ENCODE measurements around the gene CERK.
A peak's percentile ranks its signal among the peaks of the same experiment; 100 is the strongest.
"Not testable (repeated sequence)": the region's sequence is repeated elsewhere in the genome, so short reads cannot be mapped to it uniquely, and the experiment has no call there.

Gene CERK, protein sequence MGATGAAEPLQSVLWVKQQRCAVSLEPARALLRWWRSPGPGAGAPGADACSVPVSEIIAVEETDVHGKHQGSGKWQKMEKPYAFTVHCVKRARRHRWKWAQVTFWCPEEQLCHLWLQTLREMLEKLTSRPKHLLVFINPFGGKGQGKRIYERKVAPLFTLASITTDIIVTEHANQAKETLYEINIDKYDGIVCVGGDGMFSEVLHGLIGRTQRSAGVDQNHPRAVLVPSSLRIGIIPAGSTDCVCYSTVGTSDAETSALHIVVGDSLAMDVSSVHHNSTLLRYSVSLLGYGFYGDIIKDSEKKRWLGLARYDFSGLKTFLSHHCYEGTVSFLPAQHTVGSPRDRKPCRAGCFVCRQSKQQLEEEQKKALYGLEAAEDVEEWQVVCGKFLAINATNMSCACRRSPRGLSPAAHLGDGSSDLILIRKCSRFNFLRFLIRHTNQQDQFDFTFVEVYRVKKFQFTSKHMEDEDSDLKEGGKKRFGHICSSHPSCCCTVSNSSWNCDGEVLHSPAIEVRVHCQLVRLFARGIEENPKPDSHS

DNA sequence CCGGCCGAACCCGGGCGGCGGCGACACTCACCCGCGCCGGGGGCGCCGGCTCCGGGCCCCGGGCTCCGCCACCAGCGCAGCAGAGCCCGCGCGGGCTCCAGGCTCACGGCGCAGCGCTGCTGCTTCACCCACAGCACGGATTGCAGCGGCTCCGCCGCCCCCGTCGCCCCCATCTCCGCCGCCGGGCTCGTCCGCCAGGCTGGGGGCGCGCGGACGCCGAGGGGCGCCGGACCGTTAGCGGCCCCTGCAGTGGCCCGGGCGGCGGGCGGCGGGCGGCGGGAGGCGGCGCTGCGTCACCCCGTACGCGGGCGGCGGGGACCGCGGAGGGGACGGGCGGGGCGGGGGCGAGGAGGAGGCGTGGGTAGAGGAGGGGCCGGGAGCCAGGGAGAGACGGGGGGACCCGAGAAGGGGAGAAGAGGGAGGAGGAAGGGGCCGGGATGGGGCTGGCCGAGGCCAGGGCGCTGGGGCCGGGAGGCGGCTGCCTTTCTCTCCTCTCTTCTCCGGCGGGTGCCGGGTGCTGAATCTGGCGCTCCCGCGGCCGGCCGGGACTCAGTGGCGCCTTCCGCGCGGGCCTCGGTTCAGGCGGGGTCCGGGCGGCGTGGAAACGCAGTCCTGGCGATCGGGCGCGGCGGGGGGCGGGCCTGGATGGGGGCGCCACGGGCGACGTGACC, at the start of gene CERK:
Gene CERK, minus strand, starts transcription at position 277 of the 671 bp plus-strand sequence. Its CDS starts 104 bp downstream, at position 173.
- DNase-seq, result peak; percentile 25

DNA sequence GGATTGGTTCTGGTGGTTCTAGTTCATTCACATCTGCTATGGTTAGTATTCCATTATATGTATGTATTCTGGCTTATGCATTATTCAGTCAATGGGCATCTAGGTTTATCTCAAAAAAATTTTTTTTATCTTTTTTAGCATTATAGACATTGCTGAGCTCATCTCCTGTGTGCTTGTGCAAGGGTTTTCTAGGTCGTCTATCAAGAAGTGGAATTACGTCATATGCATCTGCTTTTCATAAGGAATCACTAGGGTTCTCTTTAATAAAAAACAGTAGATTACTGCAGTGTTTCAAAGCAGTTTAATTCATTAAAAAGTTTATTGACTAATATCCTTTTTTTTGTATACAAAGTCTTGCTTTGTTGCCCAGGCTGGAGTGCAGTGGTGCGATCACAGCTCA, 45.7 kb upstream of the CERK start:
- no peak for DNase-seq

DNA sequence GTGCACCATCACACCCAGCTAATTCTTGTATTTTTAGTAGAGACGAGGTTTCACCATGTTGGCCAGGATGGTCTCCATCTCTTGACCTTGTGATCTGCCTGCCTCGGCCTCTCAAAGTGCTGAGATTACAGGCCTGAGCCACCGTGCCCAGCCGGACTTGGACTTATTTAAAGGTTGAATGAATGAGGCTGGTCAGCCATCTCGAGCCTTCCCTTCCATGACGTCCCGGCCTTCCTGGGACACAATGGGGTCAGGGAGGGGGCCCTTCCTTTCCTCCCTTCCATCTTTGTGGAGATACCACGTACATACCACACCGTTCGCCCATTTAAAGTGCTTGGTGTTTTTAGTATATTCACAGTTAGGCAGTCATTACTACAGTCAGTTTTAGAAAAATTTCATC, 44.1 kb upstream of the CERK start:
- DNase-seq, result not testable (repeated sequence)

DNA sequence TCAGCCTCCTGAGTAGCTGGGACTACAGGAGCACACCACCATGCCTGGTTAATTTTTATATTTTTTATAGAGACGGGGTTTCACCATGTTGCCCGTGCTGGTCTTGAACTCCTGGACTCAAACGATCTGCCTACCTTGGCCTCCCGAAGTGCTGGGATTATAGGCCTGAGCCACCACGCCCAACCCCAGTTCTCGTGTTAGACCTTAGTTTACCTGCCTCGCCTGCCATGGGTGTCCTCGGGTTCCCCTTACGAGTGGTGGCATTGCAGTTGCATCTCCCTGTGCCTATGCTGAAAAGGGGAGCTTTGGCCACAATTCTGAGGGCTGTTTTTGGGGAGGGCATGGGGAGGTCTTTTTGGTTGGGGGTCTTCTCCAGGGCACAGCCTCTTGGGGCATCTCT, 43.2 kb upstream of the CERK start:
- no peak for DNase-seq

DNA sequence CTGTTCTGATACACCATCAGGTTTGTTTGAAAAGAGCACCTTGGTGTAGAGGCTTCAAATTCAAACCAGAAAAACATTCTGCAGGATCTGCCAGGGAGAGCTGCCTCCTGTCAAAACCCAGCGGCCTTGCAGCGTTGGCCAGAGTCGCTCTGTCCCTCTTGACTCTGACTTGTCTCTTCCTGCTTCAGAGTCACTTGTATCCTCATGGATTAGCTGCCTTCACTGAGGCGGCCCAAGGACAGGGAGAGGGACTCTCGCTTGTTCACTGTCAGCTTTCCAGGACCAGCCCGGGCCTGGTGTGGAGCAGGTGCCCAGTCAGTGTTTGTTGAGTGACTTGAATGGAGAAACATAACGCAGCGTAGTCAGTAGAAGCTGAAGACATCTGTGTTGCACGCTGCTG, 42.4 kb upstream of the CERK start:
- no peak for DNase-seq

DNA sequence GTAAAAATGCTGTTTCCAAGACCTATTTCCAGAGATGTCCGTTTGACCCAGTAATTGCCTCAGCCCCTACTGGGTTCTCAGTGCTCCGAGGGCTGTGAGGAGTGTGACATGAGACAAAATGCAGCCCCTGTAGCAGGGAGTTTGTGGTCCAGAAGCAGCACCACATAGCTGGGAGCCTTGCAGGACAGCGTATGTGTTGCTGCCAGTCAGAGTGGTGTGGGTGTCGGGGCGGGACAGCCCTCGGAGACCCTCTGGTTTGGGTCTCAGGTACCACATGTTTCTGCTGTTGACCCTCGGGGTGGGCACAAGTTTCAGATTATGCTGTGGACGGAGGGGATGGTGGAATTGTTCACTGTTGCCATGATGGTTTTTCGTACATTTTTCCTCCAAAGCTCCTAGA, 41.6 kb upstream of the CERK start:
- no peak for DNase-seq

DNA sequence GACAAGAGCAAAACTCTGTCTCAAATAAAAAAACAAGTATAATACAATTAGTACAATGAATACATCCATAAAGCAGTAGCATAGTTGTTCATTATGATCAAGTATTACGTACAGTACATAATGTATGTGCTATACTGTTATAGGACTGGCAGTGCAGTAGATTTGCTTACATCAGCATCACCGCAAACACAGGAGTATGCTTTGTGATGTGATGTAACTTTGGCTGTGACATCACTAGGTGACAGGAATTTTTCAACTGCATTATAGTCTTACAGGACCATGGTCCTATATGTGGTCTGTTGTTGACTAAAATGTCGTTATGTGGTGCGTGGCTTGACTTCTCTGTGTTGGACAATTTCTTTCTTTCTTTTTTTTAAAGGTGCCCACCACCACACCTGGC, 41.0 kb upstream of the CERK start:
- no peak for DNase-seq

DNA sequence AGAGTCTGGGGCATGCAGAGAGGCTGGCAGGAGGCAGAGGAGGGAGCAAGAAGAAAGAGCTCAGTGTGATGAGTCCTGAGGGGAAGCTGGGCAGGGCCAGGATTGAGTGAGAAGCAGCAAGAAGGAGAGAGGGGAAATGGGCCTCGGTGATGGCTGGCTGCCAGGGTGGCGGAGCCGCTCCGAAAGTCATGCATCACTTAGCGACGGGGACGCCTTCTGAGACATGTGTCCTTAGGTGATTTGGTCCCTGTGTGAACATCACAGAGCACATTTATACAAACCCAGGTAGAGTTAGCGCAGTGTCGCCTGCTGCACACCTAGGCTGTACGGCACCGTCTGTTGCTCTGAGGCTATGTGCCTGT, 39.5 kb upstream of the CERK start:
- no peak for DNase-seq

DNA sequence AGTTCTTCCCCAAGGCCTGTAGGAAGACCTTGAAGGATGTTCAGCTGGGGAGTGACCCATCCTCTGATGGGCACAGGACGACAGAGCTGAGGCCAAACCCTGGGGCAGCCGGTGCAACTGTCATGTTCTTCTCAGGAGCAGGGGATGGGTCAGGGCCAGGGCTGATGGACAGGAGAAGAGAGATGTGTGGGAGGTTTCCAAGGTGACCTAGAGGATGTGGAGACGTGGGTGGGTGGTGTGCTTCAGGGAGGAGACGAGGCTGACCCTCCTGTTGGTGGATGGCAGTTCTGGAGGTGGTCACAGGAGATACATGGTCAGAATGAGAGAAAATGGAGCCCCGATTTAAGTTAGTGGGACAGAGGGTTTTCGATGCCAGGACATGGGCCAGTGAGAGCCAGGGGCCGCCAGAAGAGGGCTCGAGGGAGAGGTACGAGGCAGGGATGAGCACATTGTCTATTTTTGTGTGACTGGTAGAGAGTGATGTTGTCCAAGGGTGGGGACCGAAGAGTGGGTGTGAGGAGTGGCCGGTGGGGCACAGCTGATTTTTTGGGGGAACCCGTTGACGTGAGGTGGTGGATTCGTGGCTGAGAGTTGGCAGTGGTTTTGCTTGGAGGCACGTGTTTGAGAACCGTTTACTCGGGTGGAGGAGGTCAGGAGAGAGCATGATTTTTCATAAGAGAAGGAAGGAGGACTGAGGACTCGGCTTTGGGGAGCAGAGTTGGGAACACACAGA, 39.0 kb upstream of the CERK start:
- DNase-seq, result no peak

DNA sequence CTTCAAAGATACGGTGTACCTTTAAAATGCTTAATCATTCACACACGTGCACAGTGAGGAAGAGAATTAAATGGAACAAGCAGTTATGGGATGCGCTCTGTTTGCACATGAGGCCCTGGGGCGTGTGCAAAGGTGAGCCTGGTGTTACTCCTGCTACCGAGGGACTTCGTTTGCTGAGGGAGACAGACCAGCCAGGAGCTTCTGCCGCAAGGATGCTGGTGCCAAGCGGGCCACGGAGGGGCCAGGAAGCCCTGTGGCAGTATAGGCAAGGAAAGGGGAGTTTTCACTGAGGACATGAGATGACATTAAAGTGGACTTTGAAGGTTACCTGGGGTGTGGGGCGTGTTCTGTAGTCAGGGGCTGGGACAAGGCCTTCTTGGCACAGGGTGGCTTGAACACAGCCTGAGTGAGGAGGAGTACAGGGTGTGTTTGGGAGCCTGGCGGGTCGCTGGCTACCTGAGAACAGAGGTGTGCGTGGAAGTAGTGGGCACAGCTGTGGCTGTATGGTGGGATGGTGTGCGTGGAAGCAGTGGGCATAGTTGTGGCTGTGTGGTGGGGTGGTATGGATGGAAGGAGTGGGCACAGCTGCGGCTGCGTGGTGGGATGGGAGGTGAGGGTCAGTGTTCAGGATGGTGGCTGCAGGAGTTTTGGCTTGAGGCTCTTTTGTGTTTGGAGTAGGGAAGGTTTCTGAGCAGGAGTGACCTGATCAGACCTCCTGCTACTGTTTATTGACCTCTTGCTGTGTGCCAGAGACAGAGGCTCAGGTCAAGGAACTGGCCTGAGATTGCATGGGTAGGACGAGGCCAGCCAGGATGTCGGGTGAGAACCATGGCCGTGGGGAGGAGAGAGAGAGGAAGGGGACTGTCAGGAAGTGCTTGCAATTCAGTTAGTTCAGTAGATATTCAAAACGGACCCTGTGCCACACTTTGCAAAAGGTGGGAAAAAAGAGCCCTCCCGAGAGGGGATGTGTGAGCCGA, 38.1 kb upstream of the CERK start:
- DNase-seq, result no peak

DNA sequence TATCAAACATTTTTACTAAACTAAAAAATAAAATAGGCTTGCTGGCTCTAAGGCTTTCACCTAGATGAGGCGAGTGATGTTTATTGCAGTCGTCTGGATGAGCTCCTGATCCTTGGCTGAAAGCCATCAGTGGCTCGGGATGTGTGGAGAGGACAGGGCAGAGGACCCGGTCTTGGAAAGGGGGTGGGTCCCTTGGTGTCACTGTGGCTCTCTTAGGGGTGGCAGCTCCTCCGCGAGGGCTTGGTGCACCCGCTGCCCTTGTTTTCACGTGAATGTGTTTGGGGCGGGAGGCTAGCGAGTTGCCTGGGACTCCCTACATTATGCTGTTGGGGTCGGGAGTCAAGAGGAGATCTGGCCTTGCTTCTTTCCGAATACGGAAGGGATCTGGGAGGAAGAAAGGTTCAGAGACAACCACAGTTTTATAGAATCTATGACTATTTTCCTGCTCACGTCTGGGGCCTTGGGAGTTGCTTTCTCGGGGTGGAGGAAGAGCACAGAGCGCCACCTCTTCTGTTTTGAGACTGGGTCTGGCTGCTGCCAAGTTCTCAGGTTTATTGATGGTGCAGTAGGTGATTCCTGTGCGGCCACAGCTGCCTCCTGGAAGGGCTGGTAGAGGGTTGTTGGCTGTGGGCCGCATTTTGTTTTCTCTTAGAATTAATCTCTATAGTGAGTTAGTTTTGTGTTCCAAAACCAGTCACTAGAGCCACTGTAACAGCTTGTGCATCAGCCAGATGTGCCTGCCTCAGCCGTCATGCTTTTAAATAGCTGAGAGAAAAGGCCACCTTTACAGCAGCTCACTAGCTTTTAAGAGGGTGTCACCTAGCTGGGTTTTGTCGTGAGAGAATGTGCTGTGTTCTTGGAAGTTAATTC, 37.2 kb upstream of the CERK start:
- no peak for DNase-seq

DNA sequence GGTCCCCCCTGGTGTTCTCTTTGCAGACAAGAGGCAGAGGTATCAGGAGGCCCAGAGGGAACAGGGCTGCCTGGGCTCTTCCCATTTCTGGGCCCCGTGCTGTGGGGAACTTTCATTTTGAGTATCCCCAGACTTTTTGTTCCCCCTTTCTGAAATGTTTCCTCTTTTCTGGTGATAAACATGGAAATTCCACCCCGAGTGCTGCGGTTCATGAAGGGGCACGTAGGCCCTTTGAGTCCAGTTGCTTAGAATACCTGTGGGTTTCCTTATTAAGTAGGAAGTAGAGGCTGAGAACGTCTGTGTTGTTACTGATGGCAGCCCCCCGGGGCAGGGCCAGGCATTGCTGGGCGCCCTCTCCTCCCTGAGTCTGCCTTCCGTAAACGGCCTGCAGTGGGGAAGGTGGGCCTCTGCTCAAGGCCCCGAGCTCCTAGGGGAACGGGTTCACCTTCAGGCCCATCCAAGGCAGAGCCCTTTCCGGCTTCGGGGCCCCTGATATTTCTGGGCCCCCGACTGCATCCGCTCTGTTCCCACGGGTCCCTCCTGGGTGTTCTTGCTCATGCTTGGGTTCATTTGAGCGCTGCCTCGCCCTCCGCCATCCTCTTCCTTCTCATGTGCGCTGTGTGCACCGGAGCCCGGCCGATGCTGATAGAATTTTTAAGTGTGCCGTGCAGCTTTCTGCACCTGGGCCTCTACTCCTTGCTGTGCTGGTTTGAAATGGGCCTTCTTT, 36.4 kb upstream of the CERK start:
- DNase-seq, result no peak

DNA sequence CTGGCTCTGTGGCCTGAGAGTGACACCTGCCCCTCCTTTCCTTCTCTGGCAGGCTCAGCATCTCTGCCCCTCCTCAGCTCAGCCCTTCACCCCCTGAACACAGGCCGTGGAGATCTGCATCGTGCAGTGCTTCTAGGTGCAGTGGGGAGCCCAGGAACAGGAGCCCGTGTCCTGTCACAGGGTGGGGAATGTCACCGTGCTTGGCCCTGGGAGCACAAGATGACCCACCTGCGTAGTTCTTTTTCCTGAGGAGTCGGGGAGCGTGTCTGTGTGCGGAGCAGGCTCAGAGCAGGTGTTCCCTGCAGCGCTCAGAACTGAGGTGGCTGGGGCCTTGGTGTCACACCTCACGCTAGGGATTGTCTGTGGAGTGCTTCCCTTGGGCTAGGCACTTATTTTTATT, 35.0 kb upstream of the CERK start:
- no peak for DNase-seq

DNA sequence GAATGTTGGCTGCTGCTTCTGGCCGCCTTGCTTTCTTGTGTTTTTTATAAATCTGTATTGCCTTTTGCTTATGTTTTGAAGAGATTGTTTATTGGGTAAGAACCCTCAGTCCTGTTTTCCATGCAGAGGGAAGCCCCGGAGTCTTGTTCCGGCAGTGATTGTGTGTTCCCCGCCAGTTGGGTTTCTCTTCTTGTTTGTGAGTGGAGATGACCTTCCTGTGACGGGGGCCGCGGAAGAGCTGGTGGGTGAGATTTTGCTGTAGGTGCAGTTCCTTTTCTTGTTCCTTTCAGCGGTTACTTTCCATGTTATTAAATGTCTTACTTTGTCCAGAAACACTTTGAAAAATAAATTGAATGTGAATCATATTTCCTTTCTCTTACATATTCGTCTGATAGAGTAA, 32.7 kb upstream of the CERK start:
- DNase-seq, result no peak

DNA sequence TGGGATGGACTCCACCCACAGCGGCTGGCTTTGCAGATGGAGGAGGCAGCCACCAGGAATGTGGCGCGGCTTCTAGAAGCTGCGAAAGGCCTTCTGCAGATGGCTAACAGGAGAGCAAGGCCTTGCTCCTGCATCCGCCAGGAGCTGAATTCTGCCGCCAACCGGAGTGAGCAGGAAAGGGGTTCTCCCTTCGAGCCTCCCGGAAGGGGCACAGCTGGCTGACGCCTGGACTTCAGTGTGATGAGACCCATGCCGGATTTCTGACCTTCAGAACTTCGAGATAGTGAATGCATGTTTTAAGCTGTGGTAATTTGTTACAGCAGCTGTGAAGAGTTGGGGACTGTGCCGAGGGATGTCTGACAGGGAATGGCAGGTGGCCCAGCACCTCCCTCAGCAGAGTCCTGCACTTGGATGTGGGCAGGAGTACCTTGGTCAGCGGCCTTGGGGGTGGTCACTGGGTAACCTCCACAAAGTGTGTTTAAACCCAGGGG, 32.1 kb upstream of the CERK start:
- no peak for DNase-seq

DNA sequence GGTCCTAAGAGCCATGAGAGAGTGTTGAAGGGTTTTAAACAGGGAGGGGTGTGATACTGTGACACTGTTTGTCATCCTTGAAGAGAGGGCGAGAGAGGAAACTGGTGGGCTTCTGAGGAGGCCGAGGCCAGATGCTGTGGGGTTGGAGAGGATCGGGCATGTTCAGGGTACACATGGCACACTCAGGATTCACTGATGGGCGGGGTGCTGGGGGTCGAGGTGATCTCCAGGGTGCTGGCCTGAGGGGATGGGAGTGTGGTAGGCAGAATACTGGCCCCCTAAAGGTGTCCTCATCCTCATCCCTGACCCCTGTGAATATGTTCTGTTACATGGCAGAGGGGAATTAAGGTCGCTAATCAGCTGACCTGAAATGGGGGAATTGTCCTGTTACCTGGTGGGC, 31.7 kb upstream of the CERK start:
- DNase-seq, result no peak

DNA sequence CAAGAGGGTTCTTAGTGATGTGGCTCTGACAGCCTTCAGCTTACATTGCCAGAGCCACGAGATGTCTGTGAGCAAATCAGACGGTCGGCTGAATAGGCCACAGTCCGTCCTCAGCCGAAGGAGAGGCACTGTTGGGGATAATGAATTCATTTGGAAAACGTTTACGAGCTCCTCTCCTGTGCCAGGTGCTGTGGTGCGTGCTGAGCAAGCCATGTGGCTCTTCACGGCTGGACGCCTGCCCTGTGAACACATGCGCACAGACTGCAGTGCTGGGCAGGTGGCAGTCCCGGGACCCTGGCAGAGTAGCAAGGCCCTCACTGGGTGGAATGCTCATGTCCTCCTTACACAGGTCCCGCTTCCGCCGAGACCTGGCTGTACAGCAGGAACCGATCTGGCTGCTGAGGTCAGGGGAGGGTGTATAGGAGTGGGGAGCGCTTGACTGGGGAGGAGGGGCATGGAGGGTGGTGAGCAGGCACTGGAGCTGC, 31.2 kb upstream of the CERK start:
- DNase-seq, result peak; percentile 82

DNA sequence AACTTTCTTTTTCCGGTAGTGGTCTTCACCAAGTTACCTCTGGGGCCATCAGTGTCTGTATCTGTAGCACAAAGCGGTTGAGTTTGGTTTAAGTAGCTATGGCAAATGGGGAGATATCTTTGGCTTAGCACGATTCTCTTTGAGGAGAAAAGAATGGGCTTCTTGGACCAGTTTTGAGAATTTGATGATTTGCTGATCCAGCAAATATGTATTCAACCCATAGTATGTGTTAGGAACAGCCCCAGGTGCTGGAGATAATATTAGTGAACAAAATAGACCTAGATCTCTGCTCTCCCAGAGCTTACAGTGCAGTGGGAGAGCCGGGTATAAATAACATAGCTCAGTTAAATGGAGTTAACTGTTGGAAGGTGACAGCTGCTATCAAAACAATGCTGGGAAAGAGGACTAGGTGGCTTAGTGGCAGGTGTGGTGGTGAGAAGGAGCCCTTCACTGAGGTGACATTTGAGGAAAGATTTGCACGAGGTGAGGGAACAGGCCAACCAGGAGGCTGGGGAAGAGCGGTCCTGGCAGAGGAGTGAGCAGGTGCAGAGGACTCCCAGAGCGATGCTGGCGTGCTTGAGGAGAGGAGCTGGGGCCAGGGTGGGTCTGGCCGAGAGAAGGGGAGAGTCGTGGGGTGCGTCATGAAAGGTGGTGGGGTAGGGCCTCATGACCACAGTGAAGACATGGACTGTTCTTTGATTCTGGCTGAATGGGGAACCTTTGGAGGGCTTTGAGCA, 29.4 kb upstream of the CERK start:
- no peak for DNase-seq

DNA sequence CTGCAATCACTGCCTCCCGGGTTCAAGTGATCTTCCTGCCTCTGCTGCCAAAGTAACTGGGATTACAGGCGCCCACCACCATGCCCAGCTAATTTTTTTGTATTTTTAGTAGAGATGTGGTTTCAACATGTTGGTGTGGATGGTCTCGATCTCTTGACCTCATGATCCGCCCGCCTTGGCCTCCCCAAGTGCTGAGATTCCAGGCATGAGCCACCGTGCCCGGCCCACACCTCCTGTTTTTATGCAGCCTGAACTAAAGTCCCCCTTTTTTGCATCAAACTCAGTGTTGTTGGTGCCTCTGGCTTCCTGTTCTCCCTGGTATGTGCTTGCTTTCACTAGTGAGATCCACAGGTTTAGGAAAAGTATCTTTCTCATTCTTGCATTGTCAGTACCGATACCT, 28.6 kb upstream of the CERK start:
- no peak for DNase-seq

All from NCI-H2029 (cell line).